Measurements from ENCODE around the gene DDO.

Gene DDO

GRCh38 chr6:110345025-110345424, 70.3 kb downstream of the DDO start:
- no peak for DNase-seq (ENCODE audit: low read depth in 2 of 2)

- no peak for DNase-seq (ENCODE audit: low read depth in 2 of 2)
Measured at GRCh38 chr6:110342759-110343158, 72.6 kb downstream of the DDO start.

Measured in stimulated activated CD8-positive, alpha-beta memory T cell treated with anti-CD3 and anti-CD28 coated beads, Interleukin-15, amount 100 ng/mL, for 4 hours (primary cell).